NB4 (cell line): ENCODE data around the gene EFNA2.

Source experiments
- CTCF ChIP-seq: IDR thresholded peaks from one replicate; pipeline ENCODE4 v1.5.1; 2012; ENCODE audit warnings: low read depth, low read length
- POLR2A ChIP-seq: IDR thresholded peaks from 2 replicates; pipeline ENCODE4 v1.6.1; 2011; ENCODE audit warnings: mild to moderate bottlenecking; ENCODE audit not compliant: insufficient read length; ENCODE audit errors: extremely low read depth

DNA sequence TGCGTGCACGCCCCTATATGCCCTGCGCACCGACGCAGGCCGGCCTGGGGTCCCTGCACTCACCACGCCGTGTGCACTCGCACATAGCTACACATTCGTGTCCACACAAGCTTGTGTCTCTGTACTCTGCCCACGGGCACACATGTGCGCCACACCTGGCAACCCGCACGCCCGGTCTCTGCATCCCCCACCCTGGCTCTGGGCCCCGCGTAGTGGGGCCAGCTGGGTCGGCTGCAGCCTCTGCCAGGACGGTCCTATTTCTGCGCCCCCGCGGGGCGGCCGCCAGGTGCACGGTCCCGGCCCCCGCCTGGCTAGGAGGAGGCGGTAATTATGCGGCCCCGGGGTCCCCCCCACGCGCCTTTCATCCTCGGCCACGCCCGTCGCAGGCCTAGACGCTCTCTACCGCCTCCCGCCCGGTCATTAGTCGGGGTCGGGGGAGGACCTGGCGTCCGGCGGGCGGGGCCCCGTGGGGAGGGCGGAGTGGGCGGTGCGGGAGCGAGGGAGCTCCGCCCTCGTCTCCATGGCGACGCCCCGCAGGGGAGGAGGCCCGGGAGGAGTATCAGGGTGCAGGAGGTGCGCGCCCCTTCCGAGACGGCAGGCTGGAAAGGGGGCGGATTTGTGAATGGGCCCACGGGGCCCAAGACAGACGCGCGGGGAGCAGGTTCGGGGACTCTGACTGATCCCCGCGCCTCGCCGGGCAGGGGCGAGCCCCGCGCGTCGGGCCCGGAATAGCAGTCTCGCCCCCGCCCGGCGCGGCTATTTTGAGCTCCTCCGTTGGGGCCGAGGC, 19.4 kb upstream of the EFNA2 start:
- TF ChIP-seq CTCF (no peak), POLR2A (no peak)
